GM12874 (cell line): ENCODE measurements around the gene CEACAM7.

Source experiments
- TF ChIP-seq, protein P1 (sequence below): IDR thresholded peaks from 2 replicates; pipeline ENCODE4 v1.5.1; 2011; ENCODE audit warnings: low read depth, mild to moderate bottlenecking, control low read depth, low read length, moderate library complexity; ENCODE audit not compliant: insufficient read depth

CEACAM7 gene

DNA sequence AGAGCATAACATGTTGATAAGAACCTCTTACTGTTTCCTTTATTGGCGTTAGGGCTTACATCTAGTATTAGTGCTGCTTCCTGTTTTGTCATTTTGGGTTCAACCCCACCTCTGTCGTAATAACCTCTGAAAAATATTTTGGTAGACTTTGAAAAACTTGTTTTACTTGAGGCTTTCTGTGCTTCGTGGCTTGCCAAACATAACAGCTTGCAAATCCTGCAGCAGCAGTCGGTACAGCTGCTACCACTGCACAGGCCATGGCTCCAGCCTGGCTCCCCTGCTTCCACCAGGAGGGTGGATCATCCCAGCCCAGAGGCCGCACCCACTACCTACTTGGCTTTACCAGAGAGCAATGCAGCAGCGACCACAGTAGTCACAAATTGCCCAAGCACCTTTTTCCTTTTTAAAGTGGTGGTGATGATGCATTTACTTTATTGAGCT is 49.4 kb downstream of the CEACAM7 start:
- TF ChIP-seq, protein P1, sequence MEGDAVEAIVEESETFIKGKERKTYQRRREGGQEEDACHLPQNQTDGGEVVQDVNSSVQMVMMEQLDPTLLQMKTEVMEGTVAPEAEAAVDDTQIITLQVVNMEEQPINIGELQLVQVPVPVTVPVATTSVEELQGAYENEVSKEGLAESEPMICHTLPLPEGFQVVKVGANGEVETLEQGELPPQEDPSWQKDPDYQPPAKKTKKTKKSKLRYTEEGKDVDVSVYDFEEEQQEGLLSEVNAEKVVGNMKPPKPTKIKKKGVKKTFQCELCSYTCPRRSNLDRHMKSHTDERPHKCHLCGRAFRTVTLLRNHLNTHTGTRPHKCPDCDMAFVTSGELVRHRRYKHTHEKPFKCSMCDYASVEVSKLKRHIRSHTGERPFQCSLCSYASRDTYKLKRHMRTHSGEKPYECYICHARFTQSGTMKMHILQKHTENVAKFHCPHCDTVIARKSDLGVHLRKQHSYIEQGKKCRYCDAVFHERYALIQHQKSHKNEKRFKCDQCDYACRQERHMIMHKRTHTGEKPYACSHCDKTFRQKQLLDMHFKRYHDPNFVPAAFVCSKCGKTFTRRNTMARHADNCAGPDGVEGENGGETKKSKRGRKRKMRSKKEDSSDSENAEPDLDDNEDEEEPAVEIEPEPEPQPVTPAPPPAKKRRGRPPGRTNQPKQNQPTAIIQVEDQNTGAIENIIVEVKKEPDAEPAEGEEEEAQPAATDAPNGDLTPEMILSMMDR = no peak

DNA sequence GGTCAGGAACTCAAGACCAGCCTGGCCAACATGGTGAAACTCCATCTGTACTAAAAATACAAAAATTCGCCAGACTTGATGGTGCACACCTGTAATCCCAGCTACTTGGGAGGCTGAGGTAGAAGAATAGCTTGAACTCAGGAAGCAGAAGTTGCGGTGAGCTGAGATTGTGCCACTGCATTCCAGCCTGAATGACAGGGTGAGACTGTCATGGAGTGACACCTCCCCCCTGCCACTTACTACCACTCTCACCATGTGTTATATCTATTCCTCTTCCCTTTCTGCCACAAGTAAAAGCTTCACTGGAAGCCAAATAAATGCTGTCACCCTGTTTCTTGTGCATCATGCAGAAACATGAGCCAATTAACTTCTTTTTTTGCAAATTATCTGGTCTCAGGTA is 50.6 kb downstream of the CEACAM7 start:
- TF ChIP-seq, protein P1 = no peak

DNA sequence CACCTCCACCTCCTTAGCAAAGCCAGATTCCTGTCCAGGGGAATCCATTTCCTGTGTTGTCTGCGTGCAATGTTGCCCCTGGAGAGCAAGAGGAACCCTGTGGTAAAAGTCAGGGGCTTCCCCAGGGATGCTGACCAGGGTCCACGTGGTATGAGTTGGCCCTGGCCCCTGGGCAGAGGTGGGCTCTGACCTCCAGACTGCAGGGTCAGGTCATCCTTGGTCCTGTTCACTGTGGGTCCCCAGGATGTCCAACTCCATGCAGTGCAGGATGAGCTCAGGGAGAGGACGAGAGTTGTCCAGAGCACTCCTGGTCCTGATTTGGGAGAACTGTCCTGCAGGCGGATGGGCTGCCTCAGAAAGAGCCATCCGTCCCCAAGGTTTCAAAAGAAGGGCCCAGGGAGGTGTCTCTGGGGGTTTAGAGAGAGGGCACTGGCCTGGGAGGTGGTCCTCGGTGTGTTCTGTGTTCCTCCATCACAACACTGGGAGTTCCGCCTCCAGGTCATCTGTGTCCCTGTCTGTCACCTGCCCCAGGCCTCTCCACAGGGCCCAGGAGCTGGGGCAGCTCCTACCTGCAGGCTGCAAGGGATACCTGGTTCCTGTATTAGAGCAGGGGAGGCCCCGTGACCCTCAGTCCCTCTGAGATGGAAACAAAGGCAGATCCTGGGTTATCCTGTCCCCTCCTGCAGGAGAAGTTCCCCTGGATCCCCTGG is 59.9 kb downstream of the CEACAM7 start:
- TF ChIP-seq, protein P1 = no peak

DNA sequence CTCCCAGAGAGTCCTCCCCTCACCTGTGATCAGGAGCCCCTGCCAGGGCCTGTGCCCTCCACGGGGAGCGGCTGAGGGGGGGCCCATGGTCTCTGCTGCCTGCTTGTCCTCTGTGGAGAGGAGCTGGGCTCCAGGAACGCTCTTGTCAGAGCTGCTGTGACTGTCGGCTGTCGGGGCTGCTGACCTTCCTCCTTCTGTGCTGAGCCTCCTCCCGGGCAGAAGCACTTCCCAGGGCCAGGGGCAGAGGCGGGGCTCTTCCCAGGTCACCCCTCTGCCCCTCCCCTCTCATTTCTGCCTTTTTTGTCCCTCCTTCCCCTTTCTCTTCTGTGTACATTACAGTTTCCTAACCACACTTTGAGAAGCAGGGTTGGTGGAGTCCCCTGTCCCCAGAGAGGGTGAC is 61.2 kb downstream of the CEACAM7 start, which contains the start of gene CEACAM4:
TSS of gene CEACAM4 (minus strand) at position 198 of the 400 bp plus-strand sequence. CDS start at position 87, 111 bp downstream.
- TF ChIP-seq, protein P1 = no peak

DNA sequence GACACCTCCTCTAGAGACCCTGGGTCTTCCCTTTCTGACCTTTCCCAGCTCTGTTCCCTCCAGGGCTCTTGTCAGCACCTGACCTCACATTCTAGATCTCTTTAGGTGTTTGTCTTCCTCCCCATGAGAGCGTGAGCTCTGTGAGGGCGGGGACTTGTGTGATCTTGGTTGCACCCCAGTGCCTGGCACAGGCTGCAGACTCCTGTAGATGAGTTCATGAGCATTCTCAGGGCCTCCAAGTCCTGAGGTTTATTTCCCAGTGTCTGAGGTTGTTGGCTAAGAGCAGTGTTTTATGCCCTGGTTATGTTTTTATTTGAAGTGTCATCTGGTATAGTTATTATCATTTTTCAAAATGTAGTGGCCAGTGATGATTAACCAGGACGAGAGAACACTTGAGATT is 61.8 kb downstream of the CEACAM7 start:
- TF ChIP-seq, protein P1 = no peak

DNA sequence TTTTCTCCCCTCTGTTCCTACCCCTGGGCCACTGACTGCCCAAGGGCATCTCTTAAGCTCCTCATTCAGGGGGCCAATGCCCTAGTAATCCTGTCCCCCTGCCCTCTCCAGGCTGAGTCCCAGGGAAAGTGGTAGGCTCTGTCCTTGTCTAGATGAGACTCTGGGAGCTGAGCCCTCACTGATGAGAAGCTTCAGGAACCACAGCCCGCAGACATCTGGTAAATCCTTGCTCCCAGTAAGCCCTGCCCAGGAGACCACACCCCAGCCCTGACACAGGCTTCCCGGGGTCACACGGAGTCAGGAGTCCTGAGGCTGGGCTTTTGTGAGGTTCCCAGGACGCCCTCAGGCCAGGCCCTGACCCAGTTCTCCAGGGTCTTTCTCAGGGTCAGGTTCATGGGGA is 63.1 kb downstream of the CEACAM7 start:
- TF ChIP-seq, protein P1 = no peak

DNA sequence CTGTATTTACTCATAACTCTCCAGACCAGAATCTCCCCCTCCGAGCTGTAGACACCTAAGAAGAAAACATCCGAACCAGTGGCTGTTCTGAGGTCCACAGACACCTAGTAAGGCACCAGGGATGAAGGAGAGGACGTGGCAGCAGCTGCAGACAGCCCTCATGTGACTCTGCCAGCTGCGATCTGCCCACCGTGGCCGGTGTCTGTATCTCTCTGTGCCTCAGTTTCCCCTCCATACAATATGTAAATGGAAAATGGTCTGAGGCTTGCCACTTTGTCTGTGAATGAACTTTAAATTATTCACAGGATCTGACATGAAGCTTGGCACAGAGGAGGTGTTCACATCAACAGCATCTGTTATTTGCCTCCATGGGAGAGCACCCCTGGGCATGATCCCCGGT is 63.6 kb downstream of the CEACAM7 start:
- TF ChIP-seq, protein P1 = no peak
